Caco-2 (cell line): ENCODE measurements around the gene LIMS2. TPM values are rescaled to one million over a fixed set of nuclear protein-coding genes. Genes with fewer than 3 reads are reported as not detected.

Experiments used
- BruUV-seq: library from RNA; stranded (reverse); fragments of 400-500 nt; replicated peaks from 2 replicates; lab custom pipeline; 2021; lab: Mats Ljungman, UMichigan
- CTCF ChIA-PET: fragments of 300-600 bp; sonication (Branson Sonifier 250); formaldehyde crosslinking; loops from one replicate; lab custom pipeline; 2022; ENCODE audit warnings: antibody characterized with exemption; lab: Charles Lee
- POLR2A ChIA-PET: fragments of 300-600 bp; sonication (Branson Sonifier 250); formaldehyde crosslinking; loops from one replicate; lab custom pipeline; 2022; ENCODE audit warnings: antibody characterized with exemption; lab: Charles Lee
- DNase-seq, 2 experiments: peaks; one replicate each; pipeline versions ENCODE4 v3.0.0 to v3.0.0-alpha.2; 2020 to 2022
- H3K27me3 ChIP-seq: replicated peaks from 2 replicates; pipeline ENCODE4 v1.6.0; 2011; ENCODE audit warnings: low read length; ENCODE audit not compliant: control insufficient read depth, insufficient read depth
- H3K36me3 ChIP-seq: 2 replicates; pipeline ENCODE4 v1.5.1; 2011; ENCODE audit warnings: low read length; ENCODE audit not compliant: control insufficient read depth, insufficient read depth
- H3K4me1 ChIP-seq: fragments of 250-450 bp; sonication (Bioruptor Pico); 2 replicates; pipeline ENCODE4 v1.5.1; 2020; ENCODE audit warnings: mild to moderate bottlenecking
- H3K4me3 ChIP-seq: 2 replicates; pipeline ENCODE4 v1.5.1; 2011; ENCODE audit warnings: low read depth, mild to moderate bottlenecking, control low read depth, low read length
- H3K9me3 ChIP-seq: fragments of 250-450 bp; sonication (Bioruptor Pico); 2 replicates; pipeline ENCODE4 v1.5.1; 2020; ENCODE audit warnings: mild to moderate bottlenecking, moderate library complexity
- H3K27ac Mint-ChIP-seq: one replicate; pipeline ENCODE4 v1.8.0; 2022; ENCODE audit warnings: mixed read lengths; ENCODE audit not compliant: unreplicated experiment
- H3K27me3 Mint-ChIP-seq: one replicate; pipeline ENCODE4 v1.8.0; 2022; ENCODE audit warnings: mixed read lengths; ENCODE audit not compliant: insufficient read depth, unreplicated experiment
- H3K36me3 Mint-ChIP-seq: one replicate; pipeline ENCODE4 v1.8.0; 2022; ENCODE audit warnings: mild to moderate bottlenecking, mixed read lengths; ENCODE audit not compliant: insufficient read depth, unreplicated experiment
- H3K4me1 Mint-ChIP-seq: one replicate; pipeline ENCODE4 v1.8.0; 2022; ENCODE audit warnings: low read depth, mixed read lengths; ENCODE audit not compliant: unreplicated experiment
- H3K4me3 Mint-ChIP-seq: one replicate; pipeline ENCODE4 v1.8.0; 2022; ENCODE audit warnings: mild to moderate bottlenecking, moderate library complexity, mixed read lengths; ENCODE audit not compliant: unreplicated experiment
- H3K9me3 Mint-ChIP-seq: one replicate; pipeline ENCODE4 v1.8.0; 2022; ENCODE audit warnings: mixed read lengths; ENCODE audit not compliant: unreplicated experiment
- CTCF ChIP-seq, 2 experiments: fragments of 200-600 bp in 1 of 2; IDR thresholded peaks; 1 replicate in 1 of 2; 2 replicates in 1 of 2; pipeline versions ENCODE4 v1.5.1 to v1.8.0; 2011 to 2022; ENCODE audit warnings: antibody characterized with exemption in 1 of 2, control low read depth in 1 of 2, inconsistent platforms in 1 of 2, low read depth in 1 of 2, low read length in 1 of 2, mild to moderate bottlenecking in 1 of 2, moderate library complexity in 1 of 2; ENCODE audit not compliant: insufficient read depth in 1 of 2, severe bottlenecking in 1 of 2, unreplicated experiment in 1 of 2
- intact Hi-C: fragments of 100-400 bp; cut with micrococcal nuclease; formaldehyde crosslinking; loops from one replicate; pipeline ENCODE4 v1.10.0; 2022; ENCODE audit not compliant: unreplicated experiment
- total RNA-seq: library from RNA; stranded (reverse); gene quantifications from 2 replicates; pipeline ENCODE4 v1.2.3, GENCODE V29; 2022

Gene LIMS2
- total RNA-seq, 1 experiment from 2014 or later, result 10.0 TPM

DNA sequence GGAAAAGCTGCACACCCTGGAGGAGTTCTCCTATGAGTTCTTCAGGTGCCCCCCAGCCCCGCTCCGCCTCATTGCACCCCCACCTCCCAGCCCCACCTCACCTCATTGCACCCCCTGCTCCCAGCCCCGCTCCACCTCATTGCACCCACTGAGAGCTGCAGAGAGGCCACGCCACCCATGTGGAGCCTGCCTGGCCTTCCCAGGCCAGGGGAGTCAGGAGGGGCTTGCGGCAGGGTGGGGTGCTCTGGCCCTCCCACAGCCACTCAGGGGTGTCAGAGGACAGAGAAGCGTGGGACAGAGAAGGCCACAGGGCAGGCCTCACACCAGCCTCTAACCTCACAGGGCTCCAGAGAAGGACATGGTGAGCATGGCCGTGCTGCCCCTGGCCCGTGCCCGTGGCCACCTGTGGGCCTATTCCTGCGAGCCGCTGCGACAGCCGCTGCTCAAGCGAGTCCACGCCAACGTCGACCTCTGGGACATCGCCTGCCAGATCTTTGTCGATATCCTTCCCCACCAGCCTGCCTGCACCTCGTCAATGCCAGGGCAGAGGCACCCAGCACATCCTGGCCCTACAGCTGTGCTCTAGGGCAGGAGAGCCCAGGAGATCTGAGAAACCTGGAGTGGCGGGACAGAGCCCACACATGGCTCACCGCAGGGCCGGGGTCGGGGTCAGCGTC lies 44.3 kb downstream of the LIMS2 start:
- ChIA-PET POLR2A (no interaction called here), CTCF (no interaction called here)

DNA sequence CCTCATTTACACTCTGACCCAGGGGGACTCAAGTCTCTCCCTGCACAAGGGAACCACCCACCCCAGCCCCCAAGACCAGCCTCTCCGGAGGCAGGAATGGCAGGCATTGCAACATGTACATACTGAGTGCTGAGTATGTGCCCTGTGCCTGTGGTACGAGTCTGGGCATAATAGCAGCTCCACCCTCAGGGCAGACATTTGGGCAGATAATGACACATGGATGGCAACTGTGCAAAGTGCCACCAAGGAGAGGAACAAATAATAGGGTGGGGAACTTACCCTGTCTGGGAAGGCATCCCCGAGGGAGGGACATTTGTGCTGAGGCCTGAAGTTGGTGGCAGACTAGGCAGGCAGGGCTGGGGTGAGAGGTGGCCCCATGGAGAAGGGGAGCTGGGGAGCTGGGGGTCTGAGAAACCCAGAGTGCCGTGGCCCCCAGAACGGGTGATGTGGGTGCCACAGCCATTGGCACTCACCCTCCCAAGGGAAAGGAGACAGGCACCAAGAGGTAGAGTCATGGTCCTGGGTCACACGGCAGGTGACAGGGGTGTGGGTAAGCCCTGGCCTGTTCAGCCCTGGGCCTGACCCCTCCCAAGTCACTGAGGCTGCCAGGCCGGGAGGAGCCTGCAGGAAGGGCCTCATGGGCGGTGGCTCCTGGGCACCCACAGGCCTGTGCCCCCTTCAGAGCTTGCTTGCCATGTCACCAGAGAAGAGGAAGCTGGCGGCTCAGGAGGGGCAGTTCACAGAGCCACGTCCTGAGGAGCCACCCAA lies 45.0 kb downstream of the LIMS2 start:
- ChIA-PET POLR2A (no interaction called here), CTCF (no interaction called here)
- H3K9me3 ChIP-seq, result no peaks in the 10 kb centered on the region
- H3K4me1 ChIP-seq, result no peaks in the 10 kb centered on the region
- intact Hi-C loops, result no loop called here
- H3K27me3 ChIP-seq, result no peaks in the 10 kb centered on the region
- no peaks in the 10 kb centered on the region for H3K9me3 Mint-ChIP-seq
- H3K27me3 Mint-ChIP-seq, result peaks cover 2% of the 10 kb centered on the region
- no peak overlapping the region for H3K4me3 Mint-ChIP-seq
- no peak overlapping the region for H3K4me3 ChIP-seq
- DNase-seq, result no peak
- no peaks in the 10 kb centered on the region for H3K36me3 ChIP-seq
- H3K4me1 Mint-ChIP-seq, result no peaks in the 10 kb centered on the region
- H3K36me3 Mint-ChIP-seq, result no peaks in the 10 kb centered on the region
- no peak for TF ChIP-seq CTCF (IDR thresholded peaks at IDR 0.05; ENCODE audit: insufficient read depth in 1 of 2, low read depth in 1 of 2, low read length in 1 of 2, severe bottlenecking in 1 of 2, unreplicated experiment in 1 of 2)
- no TSS peak for BruUV-seq
- no peak overlapping the region for H3K27ac Mint-ChIP-seq

More for the DNA sequence above, 44.3 kb downstream of the LIMS2 start:
- no peak overlapping the region for H3K27ac Mint-ChIP-seq
- H3K4me1 Mint-ChIP-seq, result no peaks in the 10 kb centered on the region
- no TSS peak for BruUV-seq
- no peak overlapping the region for H3K4me3 Mint-ChIP-seq
- peaks cover under 1% of the 10 kb centered on the region for H3K27me3 Mint-ChIP-seq
- H3K9me3 ChIP-seq, result no peaks in the 10 kb centered on the region
- TF ChIP-seq CTCF (IDR thresholded peaks at IDR 0.05; ENCODE audit: insufficient read depth in 1 of 2, low read depth in 1 of 2, low read length in 1 of 2, severe bottlenecking in 1 of 2, unreplicated experiment in 1 of 2), result no peak
- intact Hi-C loops, result no loop called here
- DNase-seq, result no peak
- H3K4me1 ChIP-seq, result no peaks in the 10 kb centered on the region
- H3K36me3 ChIP-seq, result no peaks in the 10 kb centered on the region
- H3K27me3 ChIP-seq, result no peaks in the 10 kb centered on the region
- no peaks in the 10 kb centered on the region for H3K9me3 Mint-ChIP-seq
- H3K4me3 ChIP-seq, result no peak overlapping the region
- no peaks in the 10 kb centered on the region for H3K36me3 Mint-ChIP-seq

- Histone ChIP-seq H3K27me3 (no peaks in the 10 kb centered on the region), H3K9me3 (no peaks in the 10 kb centered on the region), H3K36me3 (no peaks in the 10 kb centered on the region), H3K4me1 (no peaks in the 10 kb centered on the region), H3K4me3 (no peak overlapping the region)
- no peak for TF ChIP-seq CTCF (IDR thresholded peaks at IDR 0.05; ENCODE audit: insufficient read depth in 1 of 2, low read depth in 1 of 2, low read length in 1 of 2, severe bottlenecking in 1 of 2, unreplicated experiment in 1 of 2)
- ChIA-PET POLR2A (no interaction called here), CTCF (no interaction called here)
- Mint-ChIP-seq H3K27me3 (peaks cover 2% of the 10 kb centered on the region), H3K4me1 (no peaks in the 10 kb centered on the region), H3K36me3 (no peaks in the 10 kb centered on the region), H3K9me3 (no peaks in the 10 kb centered on the region), H3K4me3 (no peak overlapping the region), H3K27ac (no peak overlapping the region)
- no peak for DNase-seq
- intact Hi-C loops, result no loop called here
- no TSS peak for BruUV-seq
Observed at GRCh38 chr2:127629637-127630036, 45.7 kb downstream of the LIMS2 start.
